Fibroblast of skin of back (primary cell): ENCODE data around the gene FKBP1A.
A peak's percentile ranks its signal among the peaks of the same experiment; 100 is the strongest.

Source experiments
- DNase-seq: peaks from one replicate; pipeline ENCODE4 v3.0.0-alpha.2; 2013

FKBP1A gene

GRCh38 chr20:1331101-1331500, 61.8 kb downstream of the FKBP1A start:
- DNase-seq, result no peak

GRCh38 chr20:1330075-1330830, 62.6 kb downstream of the FKBP1A start:
- DNase-seq, result no peak

DNA sequence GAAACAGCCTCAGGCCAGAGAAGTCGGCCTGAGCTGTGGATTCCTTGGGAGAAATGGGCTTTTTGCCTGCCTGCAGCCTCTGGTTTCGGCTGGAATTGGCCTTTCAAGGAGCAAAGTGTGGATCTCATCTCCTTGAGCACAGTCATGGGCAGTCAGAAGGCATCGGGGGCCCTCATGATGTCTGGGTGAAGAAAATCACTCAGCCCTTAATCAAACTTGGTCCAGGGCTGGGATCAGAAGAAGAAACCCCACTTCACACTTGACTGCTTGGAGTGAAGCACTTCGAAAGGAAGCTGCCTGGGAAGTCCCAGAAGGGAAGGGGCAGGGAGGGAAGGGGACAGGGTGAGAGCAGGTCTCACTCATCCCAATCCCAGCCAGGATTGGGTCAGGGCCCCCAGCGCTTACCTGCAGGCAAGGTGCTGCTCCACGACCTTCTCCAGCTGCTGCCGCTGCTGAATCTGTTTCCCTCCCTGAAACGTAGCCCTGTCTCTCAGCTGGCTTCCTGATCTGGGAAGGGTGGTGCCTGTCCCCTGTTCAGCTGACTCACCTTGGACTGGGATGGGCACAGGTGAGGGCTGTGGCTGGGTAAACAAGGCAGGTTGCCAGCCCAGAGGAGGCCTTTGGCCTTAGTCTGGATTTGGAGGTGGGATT, 64.0 kb downstream of the FKBP1A start, which contains the start of gene SDCBP2:
Gene SDCBP2, minus strand, starts transcription at position 460 of the 651 bp plus-strand sequence. CDS start 8,723 bp downstream, outside the sequence.
- DNase-seq, result no peak

- DNase-seq, result no peak
Measured at GRCh38 chr20:1327827-1328679, 64.8 kb downstream of the FKBP1A start.

- peak; percentile 58 for DNase-seq
Measured at GRCh38 chr20:1327241-1327653, 65.6 kb downstream of the FKBP1A start.

DNA sequence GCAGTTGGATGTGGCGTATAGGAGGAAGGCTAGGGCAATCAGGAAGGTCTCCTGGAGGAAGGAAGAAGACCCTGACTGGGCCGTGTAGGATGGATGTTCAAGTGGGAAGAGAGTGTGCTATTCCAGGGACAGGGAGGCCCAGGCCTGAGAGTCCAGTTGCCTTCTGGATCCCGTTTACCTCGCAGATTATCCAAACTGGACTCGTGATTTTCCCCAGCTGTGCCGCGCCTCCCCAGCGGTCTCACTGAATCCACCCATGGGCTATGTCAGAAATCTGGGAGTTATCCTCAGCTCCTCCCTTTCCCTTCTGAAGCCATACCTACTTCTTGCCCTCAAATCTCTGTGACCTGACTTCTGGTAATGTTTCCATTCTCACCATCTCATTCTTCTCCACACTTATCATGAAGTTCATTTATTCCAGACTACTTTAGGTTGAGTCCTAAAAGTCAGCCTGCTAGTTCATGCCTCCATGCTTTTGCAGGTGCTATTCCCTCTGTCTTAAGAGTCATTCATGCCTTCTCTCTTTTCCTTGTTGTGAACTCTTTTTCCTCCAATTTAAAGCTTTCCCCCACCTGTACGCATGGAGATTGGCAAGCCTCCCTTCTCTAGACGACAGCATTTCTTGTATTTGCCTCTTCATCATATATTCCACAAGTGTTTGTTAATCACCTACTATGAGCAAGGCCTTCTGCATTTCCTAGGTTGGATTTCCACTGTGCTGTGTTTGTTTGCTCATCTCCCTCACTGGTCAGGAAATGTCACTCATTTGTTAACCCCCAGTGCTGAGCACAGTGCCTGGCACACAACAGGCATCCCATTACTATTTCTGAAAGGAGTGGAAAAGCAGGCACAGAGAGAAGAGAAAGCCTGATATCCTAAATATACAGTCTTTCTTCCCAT, 66.6 kb downstream of the FKBP1A start:
- DNase-seq, result no peak

DNA sequence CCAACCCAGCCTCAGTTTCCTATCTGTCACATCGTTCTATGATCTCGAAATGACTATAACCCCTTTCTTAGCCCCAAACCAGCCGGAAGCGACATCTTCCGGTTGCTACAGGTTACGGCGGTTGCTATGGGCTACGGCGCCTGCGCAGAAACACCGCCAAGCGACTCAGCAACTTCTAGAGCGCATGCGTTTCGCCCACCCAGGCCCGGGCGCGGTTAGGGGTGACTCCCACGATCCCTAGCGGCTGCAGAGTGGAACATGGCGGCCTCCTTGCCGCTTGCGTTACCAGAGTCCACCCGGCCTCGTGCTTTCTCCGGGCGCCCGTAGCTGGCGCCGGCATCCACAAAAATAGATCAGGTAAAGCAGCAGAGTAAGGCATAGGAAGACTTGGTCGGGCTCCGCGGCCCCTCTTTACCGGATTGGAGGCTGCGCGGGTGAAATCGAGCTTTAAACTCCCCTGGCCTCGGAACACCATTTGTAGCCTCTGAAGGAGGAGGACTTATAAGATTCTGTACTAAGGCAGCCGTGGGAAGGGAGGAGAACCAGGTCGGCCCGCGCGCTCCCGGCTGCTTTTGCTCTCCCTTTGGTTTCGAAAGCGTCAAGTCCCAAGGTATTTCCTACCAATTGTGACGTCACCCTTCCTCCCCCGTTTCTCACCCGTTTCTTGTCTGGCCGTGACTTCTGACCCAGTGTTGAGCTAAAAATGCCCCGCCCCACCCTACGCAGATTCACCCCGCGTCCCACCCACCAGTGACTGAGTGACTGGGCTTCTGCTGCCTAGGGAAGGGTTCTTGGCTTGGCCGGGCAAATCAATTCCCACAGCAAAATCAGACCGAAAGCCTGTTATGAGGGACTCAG, 67.5 kb downstream of the FKBP1A start:
- DNase-seq, result peak; percentile 95

GRCh38 chr20:1324598-1325172, 68.2 kb downstream of the FKBP1A start:
- DNase-seq, result peak; percentile 72

GRCh38 chr20:1323830-1324597, 68.8 kb downstream of the FKBP1A start:
- no peak for DNase-seq

DNA sequence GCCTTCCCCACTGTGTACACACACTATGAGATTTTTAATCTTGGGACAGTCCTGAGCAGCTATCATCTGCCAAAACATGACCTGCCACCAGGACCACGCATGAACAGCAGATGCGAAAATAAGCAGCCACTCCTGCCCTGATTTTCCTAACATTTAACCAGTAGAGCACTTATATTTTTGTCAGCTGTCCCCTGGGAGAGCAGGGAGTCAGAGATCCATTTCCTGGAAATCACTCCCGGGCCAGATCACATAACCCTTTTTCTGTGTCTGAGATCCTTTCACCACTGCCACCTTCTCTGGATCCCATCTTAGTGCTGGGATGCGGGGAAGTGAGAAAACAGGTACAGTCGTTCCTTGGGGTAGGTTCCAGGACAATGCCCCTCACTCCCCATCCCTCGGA, 69.6 kb downstream of the FKBP1A start:
- DNase-seq, result no peak

DNA sequence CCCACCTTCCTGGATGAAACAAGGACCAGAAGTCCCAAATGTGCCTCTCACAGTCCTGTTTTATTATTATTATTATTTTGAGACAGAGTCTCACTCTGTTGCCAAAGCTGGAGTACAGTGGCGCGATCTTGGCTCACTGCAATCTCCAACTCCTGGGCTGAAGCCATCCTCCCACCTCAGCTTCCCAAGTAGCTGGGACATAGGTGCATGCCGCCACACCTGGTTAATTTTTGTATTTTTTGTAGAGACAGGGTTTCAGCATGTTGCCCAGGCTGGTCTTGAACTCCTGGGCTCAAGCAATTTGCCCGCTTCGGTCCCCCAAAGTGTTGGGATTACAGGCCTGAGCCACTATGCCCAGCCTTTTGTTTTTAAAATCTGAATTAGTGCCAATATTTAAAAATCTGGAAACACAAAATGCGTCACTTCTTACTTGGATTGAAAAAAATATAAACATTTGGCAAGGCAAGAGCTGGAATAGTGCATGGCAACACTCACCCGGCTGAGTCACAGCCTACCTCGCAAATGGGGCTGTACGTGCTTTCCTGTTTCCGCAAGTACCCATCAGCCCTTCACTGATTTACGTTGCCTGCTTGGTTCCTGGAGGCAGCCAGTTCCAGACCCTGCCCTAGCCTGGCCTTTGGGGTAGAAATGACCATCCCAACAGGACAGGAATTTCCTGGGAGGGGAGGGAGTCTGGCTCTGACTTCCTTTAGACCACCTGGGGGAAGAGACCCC, 70.2 kb downstream of the FKBP1A start:
- DNase-seq, result peak; percentile 66

GRCh38 chr20:1321654-1321939, 71.3 kb downstream of the FKBP1A start:
- no peak for DNase-seq

DNA sequence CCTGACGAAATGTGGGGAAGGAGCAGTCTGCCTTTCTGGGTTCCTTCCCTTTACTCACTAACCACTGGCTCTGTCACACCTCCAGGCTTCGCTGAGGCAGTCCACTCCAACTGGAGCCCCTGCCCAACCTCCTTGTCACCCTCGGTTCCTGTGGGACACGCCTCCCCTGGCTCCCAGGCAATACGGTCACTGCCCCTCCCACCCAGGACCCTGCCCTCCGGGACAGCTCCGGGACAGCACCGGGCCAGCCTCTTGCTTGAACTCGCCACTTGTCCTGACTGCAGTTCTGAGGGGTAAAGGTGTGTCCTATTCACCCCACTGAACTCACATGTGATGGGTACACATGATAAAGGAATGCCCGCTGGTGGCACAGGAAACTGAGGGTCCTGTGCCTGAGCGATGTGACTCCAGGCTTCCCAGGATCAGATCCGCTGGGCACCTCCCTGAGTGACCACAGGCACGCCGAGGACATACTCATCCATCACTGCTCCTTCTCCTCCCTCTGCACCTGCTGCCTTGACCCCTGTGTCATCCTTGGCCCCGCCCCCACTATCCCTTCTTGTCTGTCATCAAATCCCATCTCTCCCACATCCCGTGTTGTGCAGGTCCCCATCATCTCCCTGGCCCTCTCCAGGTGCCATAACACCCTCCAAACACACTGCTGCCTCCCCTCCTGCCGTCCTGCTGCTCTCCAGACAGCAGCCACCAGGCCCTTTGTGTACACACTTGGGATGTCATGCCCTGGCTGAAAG, 71.8 kb downstream of the FKBP1A start:
- no peak for DNase-seq

DNA sequence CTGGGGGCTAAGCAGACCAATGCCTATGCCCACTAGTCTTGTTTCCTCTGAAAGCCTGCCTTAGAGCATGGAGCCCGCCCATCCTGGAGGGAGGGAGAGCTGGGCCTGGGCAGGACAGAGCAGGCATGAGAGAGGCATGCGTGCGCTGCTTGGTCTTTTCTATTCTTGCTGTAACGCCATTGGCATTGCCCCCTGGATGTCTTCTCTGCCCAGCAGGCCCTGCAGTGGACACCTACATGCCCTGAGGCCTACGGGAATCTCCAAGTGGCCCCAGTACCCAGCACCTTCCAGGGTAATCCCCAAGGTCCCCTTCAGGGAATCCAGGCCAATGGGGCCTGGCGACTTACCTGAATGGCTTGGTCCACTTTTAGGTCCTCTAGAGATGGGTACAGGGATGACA, 72.8 kb downstream of the FKBP1A start:
- DNase-seq, result no peak

DNA sequence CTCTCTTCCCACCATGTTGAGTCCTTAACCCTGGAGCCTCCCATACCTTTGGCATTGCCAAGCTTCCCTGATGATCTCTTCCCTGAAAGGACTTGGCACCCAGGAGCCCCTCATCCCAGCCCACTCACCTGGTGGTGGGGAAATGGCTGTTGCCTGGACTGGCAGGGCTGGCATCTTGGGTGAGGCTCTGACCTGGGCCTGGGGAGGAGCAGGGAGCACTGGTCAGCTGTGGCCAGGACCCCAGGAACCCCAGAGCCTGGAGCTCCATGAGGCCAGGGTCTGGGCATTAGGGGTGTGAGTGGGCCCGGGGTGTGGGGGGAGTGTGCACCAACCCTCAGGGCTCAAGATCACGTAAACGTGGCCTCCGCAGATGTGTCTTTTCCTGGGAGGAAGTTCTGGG, 73.4 kb downstream of the FKBP1A start:
- DNase-seq, result no peak

GRCh38 chr20:1319051-1319450, 73.8 kb downstream of the FKBP1A start:
- DNase-seq, result no peak
